Lung (tissue), 12 donors: ENCODE measurements around the gene SLC5A12. TPM values are rescaled to one million over a fixed set of nuclear protein-coding genes. Genes with fewer than 3 reads are reported as not detected.

Experiments
- ATAC-seq: fragments of 200-7000 bp; cut with Tn5 transposase; one replicate; pipeline ENCODE4 v1.9.1; 2020; ENCODE audit warnings: moderate number of reproducible peaks; ENCODE audit not compliant: insufficient read depth, low FRiP score
- DNase-seq, 3 donors: peaks; one replicate each; pipeline ENCODE4 v3.0.0-alpha.2; 2013 to 2017
- H3K27ac ChIP-seq, 2 donors: one replicate each; pipeline ENCODE4 v1.5.1; 2013; ENCODE audit warnings: mild to moderate bottlenecking in 2 of 2, moderate library complexity in 2 of 2, control low read depth in 1 of 2, inconsistent platforms in 1 of 2, low read depth in 1 of 2, low read length in 1 of 2
- H3K27me3 ChIP-seq, 3 donors: one replicate each; pipeline ENCODE4 v1.5.1; 2013; ENCODE audit warnings: low read length in 2 of 3; ENCODE audit not compliant: control insufficient read depth in 3 of 3, insufficient read depth in 3 of 3
- H3K36me3 ChIP-seq, 4 donors: one replicate each; pipeline ENCODE4 v1.5.1; 2013; ENCODE audit warnings: low read length in 4 of 4, mild to moderate bottlenecking in 1 of 4, moderate library complexity in 1 of 4; ENCODE audit not compliant: control insufficient read depth in 4 of 4, insufficient read depth in 4 of 4
- H3K4me1 ChIP-seq, 5 donors: one replicate each; pipeline ENCODE4 v1.5.1; 2013; ENCODE audit warnings: low read length in 5 of 5, mild to moderate bottlenecking in 2 of 5, moderate library complexity in 1 of 5; ENCODE audit not compliant: control insufficient read depth in 5 of 5, insufficient read depth in 5 of 5
- H3K4me3 ChIP-seq: one replicate; pipeline ENCODE4 v1.5.1; 2013; ENCODE audit warnings: mild to moderate bottlenecking, control low read depth, moderate library complexity
- H3K9ac ChIP-seq, 2 donors: one replicate each; pipeline ENCODE4 v1.5.1; 2013; ENCODE audit warnings: low read length in 2 of 2, control low read depth in 1 of 2; ENCODE audit not compliant: insufficient read depth in 1 of 2
- H3K9me3 ChIP-seq, 4 donors: one replicate each; pipeline ENCODE4 v1.5.1; 2013; ENCODE audit warnings: low read length in 3 of 4, mild to moderate bottlenecking in 1 of 4, moderate library complexity in 1 of 4; ENCODE audit not compliant: control insufficient read depth in 4 of 4, insufficient read depth in 3 of 4
- WGBS, 2 donors: extraction: QIAGEN DNeasy Blood & Tissue Kit; methylation state at CpG; one replicate each; pipeline ENCODE4 v1.1.7; 2013; 5-methylcytosine and 5-hydroxymethylcytosine counted together
- polyA plus RNA-seq, 2 donors: library from polyadenylated mRNA; stranded (reverse); fragments of 200-250 nt; gene quantifications; one replicate each; pipeline ENCODE4 v1.2.1, GENCODE V29; 2013
- total RNA-seq, 2 donors: library from RNA; depleted of rRNA in 1 of 2; stranded (reverse); fragments of >200 nt in 1 of 2; gene quantifications; one replicate each; pipeline ENCODE4 v1.2.1, GENCODE V29; 2014 to 2021
- TF ChIP-seq, protein P1 (sequence below): IDR thresholded peaks from 2 replicates; pipeline ENCODE4 v1.5.1; 2012; ENCODE audit warnings: mild to moderate bottlenecking; ENCODE audit errors: control extremely low read depth, extremely low read depth
- donor health status: control.
- donor health status: control.
- donor health status: Bipolar disorder and iron deficiency.
- donor health status: healthy.
- donor health status: DM: yes; HTN: yes; CAD: no.

The SLC5A12 gene
- total and polyA plus RNA-seq, 4 donors: 0.06 TPM; not detected in 3

DNA sequence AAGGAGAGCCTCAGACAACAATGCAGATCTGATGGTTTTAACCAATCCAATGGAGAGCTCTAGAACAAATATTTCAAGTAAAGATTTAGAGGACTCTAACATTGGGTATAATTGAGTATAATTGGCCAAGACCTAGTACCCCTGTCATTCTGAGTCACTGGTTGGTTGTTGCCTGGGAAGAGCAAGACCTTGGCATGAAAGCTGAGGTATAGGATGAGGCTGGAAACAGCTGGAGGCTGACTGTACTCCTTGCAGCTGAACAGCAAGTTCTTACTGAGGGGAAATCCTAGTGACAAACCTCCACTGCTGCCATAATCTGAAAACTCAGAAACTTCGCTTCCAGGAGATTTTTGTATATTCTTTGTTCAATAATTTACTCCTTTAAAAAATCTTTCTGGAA, 95.5 kb downstream of the SLC5A12 start:
- Histone ChIP-seq H3K9ac (no peak overlapping the region), H3K27ac (no peak overlapping the region), H3K4me3 (no peak overlapping the region), H3K9me3 (no peaks in the 10 kb centered on the region), H3K4me1 (no peaks in the 10 kb centered on the region), H3K36me3 (no peaks in the 10 kb centered on the region), H3K27me3 (no peaks in the 10 kb centered on the region)
- DNase-seq (no peak), ATAC-seq (no peak)
- WGBS, 2 donors: 92% methylated on average over 1 of the region's 1 CpG
- TF ChIP-seq, protein P1, sequence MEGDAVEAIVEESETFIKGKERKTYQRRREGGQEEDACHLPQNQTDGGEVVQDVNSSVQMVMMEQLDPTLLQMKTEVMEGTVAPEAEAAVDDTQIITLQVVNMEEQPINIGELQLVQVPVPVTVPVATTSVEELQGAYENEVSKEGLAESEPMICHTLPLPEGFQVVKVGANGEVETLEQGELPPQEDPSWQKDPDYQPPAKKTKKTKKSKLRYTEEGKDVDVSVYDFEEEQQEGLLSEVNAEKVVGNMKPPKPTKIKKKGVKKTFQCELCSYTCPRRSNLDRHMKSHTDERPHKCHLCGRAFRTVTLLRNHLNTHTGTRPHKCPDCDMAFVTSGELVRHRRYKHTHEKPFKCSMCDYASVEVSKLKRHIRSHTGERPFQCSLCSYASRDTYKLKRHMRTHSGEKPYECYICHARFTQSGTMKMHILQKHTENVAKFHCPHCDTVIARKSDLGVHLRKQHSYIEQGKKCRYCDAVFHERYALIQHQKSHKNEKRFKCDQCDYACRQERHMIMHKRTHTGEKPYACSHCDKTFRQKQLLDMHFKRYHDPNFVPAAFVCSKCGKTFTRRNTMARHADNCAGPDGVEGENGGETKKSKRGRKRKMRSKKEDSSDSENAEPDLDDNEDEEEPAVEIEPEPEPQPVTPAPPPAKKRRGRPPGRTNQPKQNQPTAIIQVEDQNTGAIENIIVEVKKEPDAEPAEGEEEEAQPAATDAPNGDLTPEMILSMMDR: no peak

DNA sequence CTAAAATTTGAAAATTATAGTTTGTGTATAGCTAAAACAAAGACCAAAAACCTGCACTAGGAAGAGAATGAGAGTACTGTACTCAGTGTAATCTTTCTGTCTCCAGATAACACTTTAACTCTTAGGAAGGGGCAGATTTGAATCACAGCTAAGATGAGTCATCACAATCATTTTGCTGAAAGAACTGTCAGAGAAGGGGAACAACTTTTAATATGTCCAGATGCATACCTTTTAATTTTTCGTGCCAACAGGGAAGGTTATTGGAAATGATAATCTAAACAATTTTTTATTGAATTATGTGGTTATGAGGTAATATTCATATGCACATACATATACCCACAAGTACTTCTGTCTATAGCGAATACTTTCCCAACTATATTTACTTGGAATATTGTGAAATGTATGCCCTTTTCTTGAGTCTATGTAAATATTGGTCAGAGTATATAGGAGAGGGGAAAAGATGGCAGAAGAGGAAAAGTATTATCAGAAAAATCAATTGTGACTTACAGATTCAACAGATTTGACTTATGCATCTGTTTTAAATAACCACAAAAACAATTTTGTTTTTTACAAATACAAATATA, 98.7 kb downstream of the SLC5A12 start:
- no peak for DNase-seq
- Histone ChIP-seq H3K4me3 (no peak overlapping the region), H3K9me3 (no peaks in the 10 kb centered on the region), H3K4me1 (no peaks in the 10 kb centered on the region), H3K27ac (no peak overlapping the region), H3K36me3 (no peaks in the 10 kb centered on the region), H3K27me3 (no peaks in the 10 kb centered on the region), H3K9ac (no peak overlapping the region)
- ATAC-seq: no peak
- 68 to 78% methylated on average over 2 of the region's 2 CpGs for WGBS, 2 donors
- TF ChIP-seq, protein P1: no peak

DNA sequence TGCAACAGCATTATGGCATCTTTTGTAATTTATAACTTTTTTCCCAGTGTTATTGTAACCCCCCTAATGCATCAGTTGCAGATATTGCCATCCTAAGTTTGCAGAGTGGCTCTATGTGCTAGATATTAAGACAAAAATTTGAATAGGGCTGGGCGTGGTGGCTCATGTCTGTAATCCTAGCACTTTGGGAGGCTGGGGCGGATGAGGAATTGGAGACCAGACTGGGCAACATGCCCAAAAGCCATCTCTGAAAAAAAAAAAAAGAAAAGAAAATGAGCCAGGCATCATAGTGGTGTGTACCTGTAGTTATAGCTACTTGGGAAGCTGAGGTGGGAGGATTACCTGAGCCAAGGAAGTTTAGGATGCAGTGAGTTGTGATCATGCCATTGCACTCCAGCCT, 99.7 kb downstream of the SLC5A12 start:
- Histone ChIP-seq H3K9me3 (no peaks in the 10 kb centered on the region), H3K36me3 (no peaks in the 10 kb centered on the region), H3K9ac (no peak overlapping the region), H3K27me3 (no peaks in the 10 kb centered on the region), H3K4me3 (no peak overlapping the region), H3K27ac (no peak overlapping the region), H3K4me1 (no peaks in the 10 kb centered on the region)
- DNase-seq: no peak
- no peak for ATAC-seq
- TF ChIP-seq, protein P1: no peak
- WGBS, 2 donors: 88 to 89% methylated on average over 2 of the region's 2 CpGs

DNA sequence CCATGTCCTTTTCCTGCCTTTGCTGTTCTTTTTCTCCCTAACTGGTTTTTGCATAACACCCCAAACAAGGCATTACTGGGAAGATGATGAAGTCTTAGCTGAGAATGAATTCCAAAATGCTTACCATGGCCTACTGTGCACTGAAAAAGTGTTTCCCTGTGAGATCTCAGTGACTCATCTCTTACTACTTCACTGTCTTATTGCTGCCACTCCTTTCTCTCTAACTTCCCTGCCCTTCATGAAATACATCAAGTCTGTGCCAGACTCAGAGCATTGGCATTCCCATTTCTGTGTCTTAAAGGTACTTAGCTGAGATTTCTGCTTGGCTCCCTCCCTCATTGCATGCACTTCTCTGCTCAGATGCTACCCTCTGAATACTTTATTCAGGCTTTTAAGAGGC, 100.7 kb downstream of the SLC5A12 start:
- Histone ChIP-seq H3K4me1 (no peaks in the 10 kb centered on the region), H3K9ac (no peak overlapping the region), H3K27ac (no peak overlapping the region), H3K27me3 (no peaks in the 10 kb centered on the region), H3K36me3 (no peaks in the 10 kb centered on the region), H3K9me3 (no peaks in the 10 kb centered on the region), H3K4me3 (no peak overlapping the region)
- TF ChIP-seq, protein P1: no peak
- ATAC-seq (peak; percentile 71), DNase-seq (no peak)
